H1 (cell line): ENCODE results near the gene ERC1. TPM values are rescaled to one million over a fixed set of nuclear protein-coding genes. Genes with fewer than 3 reads are reported as not detected.

Experiments used
- CTCF ChIA-PET: fragments of 300-600 bp; sonication (Branson Sonifier 250); formaldehyde crosslinking; loops from one replicate; lab custom pipeline; 2021; ENCODE audit not compliant: partially characterized antibody; lab: Charles Lee
- POLR2A ChIA-PET: fragments of 300-600 bp; sonication (Branson Sonifier 250); formaldehyde crosslinking; loops from one replicate; lab custom pipeline; 2021; ENCODE audit warnings: inconsistent platforms; ENCODE audit not compliant: partially characterized antibody; lab: Charles Lee
- DNase-seq, 2 experiments: peaks; one replicate each; pipeline versions ENCODE4 v3.0.0 to v3.0.0-alpha.2; 2010 to 2022; ENCODE audit warnings: low spot score in 2 of 2, low read depth in 1 of 2, mixed read lengths in 1 of 2
- FAIRE-seq: peaks from 2 replicates; lab custom pipeline; 2011; peaks lifted over from hg19 to GRCh38; lab: Jason Lieb, UNC
- H2AFZ ChIP-seq: 2 replicates; pipeline ENCODE4 v1.8.1; 2012; ENCODE audit warnings: low read length, inconsistent platforms
- H2AK5ac ChIP-seq: 2 replicates; pipeline ENCODE4 v1.6.1; 2013; ENCODE audit warnings: low read depth, low read length
- H2BK120ac ChIP-seq: replicated peaks from 2 replicates; pipeline ENCODE3; 2013; ENCODE audit warnings: low read depth, low read length, inconsistent platforms
- H2BK12ac ChIP-seq: 2 replicates; pipeline ENCODE4 v1.6.1; 2013; ENCODE audit warnings: low read depth, low read length
- H2BK15ac ChIP-seq: 2 replicates; pipeline ENCODE4 v1.6.1; 2013; ENCODE audit warnings: low read length
- H2BK20ac ChIP-seq: 2 replicates; pipeline ENCODE4 v1.6.1; 2013; ENCODE audit warnings: low read length
- H2BK5ac ChIP-seq: 2 replicates; pipeline ENCODE4 v1.6.1; 2013; ENCODE audit warnings: low read depth, low read length
- H3K14ac ChIP-seq: 2 replicates; pipeline ENCODE4 v1.6.1; 2013; ENCODE audit warnings: inconsistent platforms; ENCODE audit not compliant: insufficient read length
- H3K18ac ChIP-seq: 2 replicates; pipeline ENCODE4 v1.6.1; 2013; ENCODE audit warnings: low read length; ENCODE audit errors: extremely low read depth
- H3K23ac ChIP-seq: 2 replicates; pipeline ENCODE4 v1.6.1; 2013; ENCODE audit warnings: inconsistent platforms; ENCODE audit not compliant: insufficient read length
- H3K23me2 ChIP-seq: 2 replicates; pipeline ENCODE4 v1.6.1; 2013; ENCODE audit warnings: low read depth, low read length
- H3K27ac ChIP-seq: 2 replicates; pipeline ENCODE4 v1.6.1; 2011; ENCODE audit warnings: low read depth, low read length, inconsistent platforms
- H3K27me3 ChIP-seq, 4 experiments: replicated peaks in 1 of 4; 1 replicate in 1 of 4; 2 replicates in 3 of 4; pipeline versions ENCODE4 v1.6.1 to v1.8.1; 2011 to 2013; ENCODE audit warnings: low read length in 3 of 4, mild to moderate bottlenecking in 3 of 4, inconsistent platforms in 2 of 4, mixed read lengths in 2 of 4, moderate library complexity in 1 of 4; ENCODE audit not compliant: control insufficient read depth in 3 of 4, insufficient read depth in 3 of 4; ENCODE audit errors: extremely low read depth in 1 of 4
- H3K36me3 ChIP-seq, 4 experiments: 2 replicates each; pipeline versions ENCODE4 v1.6.1 to v1.8.1; 2011 to 2013; ENCODE audit warnings: mild to moderate bottlenecking in 4 of 4, low read length in 3 of 4, moderate library complexity in 2 of 4, control low read depth in 1 of 4, inconsistent platforms in 1 of 4; ENCODE audit not compliant: insufficient read depth in 4 of 4, control insufficient read depth in 2 of 4
- H3K4ac ChIP-seq: replicated peaks from 2 replicates; pipeline ENCODE3; 2013; ENCODE audit warnings: low read length, low read depth, mixed read lengths, inconsistent platforms; ENCODE audit not compliant: insufficient read length
- H3K4me1 ChIP-seq, 4 experiments: replicated peaks in 1 of 4; 1 replicate in 1 of 4; 2 replicates in 3 of 4; pipeline versions ENCODE4 v1.6.1 to v1.8.1; 2011 to 2013; ENCODE audit warnings: low read length in 3 of 4, inconsistent platforms in 2 of 4, mixed read lengths in 1 of 4; ENCODE audit not compliant: insufficient read depth in 4 of 4, control insufficient read depth in 3 of 4
- H3K4me2 ChIP-seq, 2 experiments: 2 replicates each; pipeline versions ENCODE4 v1.6.1 to v1.8.1; 2011 to 2013; ENCODE audit warnings: low read depth in 2 of 2, low read length in 2 of 2, control low read depth in 1 of 2, inconsistent platforms in 1 of 2, mild to moderate bottlenecking in 1 of 2; ENCODE audit not compliant: insufficient read depth in 1 of 2
- H3K4me3 ChIP-seq, 4 experiments: fragments of 200-600, 300-600 bp in 1 of 4; sonication (generic), shearing (Covaris generic), sonication (Bioruptor Twin) in 1 of 4; 2 replicates each; pipeline versions ENCODE4 v1.5.1 to v1.8.1; 2011 to 2016; ENCODE audit warnings: low read length in 4 of 4, low read depth in 3 of 4, control low read depth in 2 of 4, inconsistent platforms in 2 of 4, mild to moderate bottlenecking in 2 of 4, mixed read lengths in 1 of 4, moderate library complexity in 1 of 4; ENCODE audit not compliant: insufficient read depth in 2 of 4; ENCODE audit errors: extremely low read depth in 1 of 4
- H3K56ac ChIP-seq: replicated peaks from 2 replicates; pipeline ENCODE3; 2013; ENCODE audit warnings: low read depth, mild to moderate bottlenecking, mixed read lengths, low read length, inconsistent platforms; ENCODE audit not compliant: insufficient read length
- H3K79me1 ChIP-seq: 2 replicates; pipeline ENCODE4 v1.6.1; 2013; ENCODE audit warnings: low read depth, low read length, control low read depth
- H3K79me2 ChIP-seq, 2 experiments: 2 replicates each; pipeline versions ENCODE4 v1.6.1 to v1.8.1; 2012 to 2013; ENCODE audit warnings: low read length in 2 of 2, mild to moderate bottlenecking in 2 of 2, inconsistent platforms in 1 of 2; ENCODE audit not compliant: insufficient read depth in 2 of 2, control insufficient read depth in 1 of 2
- H3K9ac ChIP-seq, 4 experiments: replicated peaks in 1 of 4; 1 replicate in 1 of 4; 2 replicates in 3 of 4; pipeline versions ENCODE4 v1.6.1 to v1.8.1; 2011 to 2013; ENCODE audit warnings: low read depth in 3 of 4, low read length in 3 of 4, control low read depth in 2 of 4, mild to moderate bottlenecking in 2 of 4, moderate library complexity in 2 of 4, inconsistent platforms in 1 of 4; ENCODE audit errors: extremely low read depth in 1 of 4
- H3K9me3 ChIP-seq, 2 experiments: 2 replicates each; pipeline versions ENCODE4 v1.6.1 to v1.8.1; 2012 to 2013; ENCODE audit warnings: mild to moderate bottlenecking in 2 of 2, moderate library complexity in 2 of 2, control low read depth in 1 of 2, inconsistent platforms in 1 of 2, low read depth in 1 of 2, low read length in 1 of 2, mixed read lengths in 1 of 2; ENCODE audit not compliant: insufficient read depth in 2 of 2
- H4K20me1 ChIP-seq, 2 experiments: replicated peaks in 1 of 2; 2 replicates each; pipeline versions ENCODE3 to v1.8.1; 2011 to 2013; ENCODE audit warnings: inconsistent platforms in 2 of 2, low read length in 2 of 2, mild to moderate bottlenecking in 1 of 2; ENCODE audit not compliant: insufficient read depth in 2 of 2, control insufficient read depth in 1 of 2
- H4K5ac ChIP-seq: 2 replicates; pipeline ENCODE4 v1.6.1; 2013; ENCODE audit warnings: low read length, low read depth, mixed read lengths, inconsistent platforms; ENCODE audit not compliant: insufficient read length
- H4K8ac ChIP-seq: 2 replicates; pipeline ENCODE4 v1.8.0; 2013; ENCODE audit warnings: mild to moderate bottlenecking, moderate library complexity, low read length, inconsistent platforms; ENCODE audit not compliant: insufficient read depth; ENCODE audit errors: extremely low read depth
- H4K91ac ChIP-seq: replicated peaks from 2 replicates; pipeline ENCODE3; 2013; ENCODE audit warnings: low read length, mixed read lengths, inconsistent platforms; ENCODE audit not compliant: insufficient read length
- EGR1 ChIP-seq: IDR thresholded peaks from 2 replicates; pipeline ENCODE4 v1.6.1; 2011; ENCODE audit warnings: low read depth, low read length, borderline replicate concordance
- WGBS, 2 experiments: shearing (Covaris generic) in 1 of 2; methylation state at CpG; one replicate each; pipeline versions ENCODE4 v1.1.6 to v1.1.7; 2013 to 2015; ENCODE audit warnings: low lambda C conversion rate in 2 of 2, mixed read lengths in 2 of 2, inconsistent platforms in 1 of 2, low coverage in 1 of 2, missing lambda C conversion rate in 1 of 2; ENCODE audit not compliant: insufficient replicate concordance in 2 of 2, insufficient coverage in 1 of 2, insufficient read length in 1 of 2; ENCODE audit errors: extremely low coverage in 1 of 2, missing lambda C conversion rate in 1 of 2; 5-methylcytosine and 5-hydroxymethylcytosine counted together
- polyA plus RNA-seq, 7 experiments: library from polyadenylated mRNA; depleted of rRNA in 3 of 7; stranded (reverse) in 5 of 7; unstranded in 2 of 7; fragments of >200 nt in 5 of 7; fragments of 200-250 nt in 2 of 7; gene quantifications; 1 replicate in 5 of 7; 2 replicates in 1 of 7; 4 replicates in 1 of 7; pipeline versions ENCODE4 v1.2.1 to v1.2.3, GENCODE V29; 2011 to 2013; ENCODE audit warnings: missing spikeins in 2 of 7, mixed read lengths in 2 of 7
- total RNA-seq: library from RNA; stranded (reverse); fragmentation: NEBNext Ultra II Directional; extraction: Animal tissue kit (Norgen Biotek cat#: 25700); gene quantifications from 2 replicates; pipeline ENCODE4 v1.2.1, GENCODE V29; 2021

ERC1 gene
- total and polyA plus RNA-seq, 2 of the 8 experiments (the other 6 are each of a cell fraction or from before 2014, with no cell fraction given) = 7.8 to 45.7 TPM

GRCh38 chr12:1360441-1361210 lies 369.6 kb downstream of the ERC1 start:
- no peaks in the 10 kb centered on the region for H3K23me2 ChIP-seq
- no peak for FAIRE-seq
- H4K20me1 ChIP-seq = peaks cover 0 to 2% of the 10 kb centered on the region in 2 experiments
- no peaks in the 10 kb centered on the region for H3K9me3 ChIP-seq
- H3K4me1 ChIP-seq = no peaks in the 10 kb centered on the region
- H2AFZ ChIP-seq = no peak overlapping the region
- 82% methylated on average over 2 of the region's 2 CpGs; no CpG with 5 or more reads in 1 of the 2 experiments for whole genome bisulfite sequencing, 2 experiments
- no peak overlapping the region for H3K4me2 ChIP-seq
- H3K23ac ChIP-seq = no peak overlapping the region
- H3K79me1 ChIP-seq = no peaks in the 10 kb centered on the region
- no peak overlapping the region for H2BK15ac ChIP-seq
- ChIA-PET POLR2A (no interaction called here), CTCF (interaction anchor here (0.6 to 1.1 kb wide), 2 partner anchors 10 to 223 kb away, joined by 3 read pairs; no protein-coding TSS in a partner anchor)
- no peak overlapping the region for H2AK5ac ChIP-seq
- H3K14ac ChIP-seq = no peak overlapping the region
- H2BK12ac ChIP-seq = no peak overlapping the region
- H3K79me2 ChIP-seq = no peaks in the 10 kb centered on the region
- no peak for TF ChIP-seq EGR1
- no peak overlapping the region for H3K18ac ChIP-seq
- no peak overlapping the region for H4K5ac ChIP-seq
- DNase-seq = no peak
- H2BK5ac ChIP-seq = no peak overlapping the region
- no peak overlapping the region for H4K8ac ChIP-seq
- no peak overlapping the region for H3K4me3 ChIP-seq
- no peak overlapping the region for H3K4ac ChIP-seq
- H3K56ac ChIP-seq = no peak overlapping the region
- no peak overlapping the region for H2BK120ac ChIP-seq
- H3K36me3 ChIP-seq = no peaks in the 10 kb centered on the region
- H3K27me3 ChIP-seq = no peaks in the 10 kb centered on the region
- no peak overlapping the region for H2BK20ac ChIP-seq
- H3K27ac ChIP-seq = no peak overlapping the region
- no peak overlapping the region for H4K91ac ChIP-seq
- H3K9ac ChIP-seq = no peak overlapping the region
